ENCODE measurements around the gene DIS3. TPM values are rescaled to one million over a fixed set of nuclear protein-coding genes. Genes with fewer than 3 reads are reported as not detected.

Gene DIS3
- total RNA-seq, 4 donors from 2014 or later = 18.8 to 28.4 (median 22.7) TPM

GRCh38 chr13:72763411-72763810 lies 18.3 kb downstream of the DIS3 start:
- WGBS = 63% methylated on average over 2 of the region's 2 CpGs
- Histone ChIP-seq H3K4me3 (no peak overlapping the region), H3K27ac (no peak overlapping the region), H3K27me3 (no peaks in the 10 kb centered on the region), H3K9me3 (no peaks in the 10 kb centered on the region), H3K36me3 (peaks cover 100% of the 10 kb centered on the region), H3K4me1 (no peaks in the 10 kb centered on the region)
- TF ChIP-seq EP300 (IDR thresholded peaks at IDR 0.05) = no peak
- no peak for TF ChIP-seq POLR2AphosphoS5 (IDR thresholded peaks at IDR 0.05)
- no peak for DNase-seq (ENCODE audit: low spot score in 2 of 2)

- no peak for TF ChIP-seq CTCF (IDR thresholded peaks at IDR 0.05)
- no peaks in the 10 kb centered on the region for H3K4me1 ChIP-seq
- H3K27ac ChIP-seq = no peak overlapping the region
- WGBS = 92% methylated on average over 3 of the region's 3 CpGs
- no peak overlapping the region for H3K4me3 ChIP-seq
- H3K27me3 ChIP-seq = no peaks in the 10 kb centered on the region
- H3K36me3 ChIP-seq = peaks cover 92% of the 10 kb centered on the region
- H3K9me3 ChIP-seq = no peaks in the 10 kb centered on the region
- DNase-seq (ENCODE audit: low spot score in 2 of 2) = no peak
These were observed 21.5 kb downstream of the DIS3 start for GRCh38 chr13:72760189-72760588.

- H3K4me1 ChIP-seq = no peaks in the 10 kb centered on the region
- H3K27me3 ChIP-seq = no peaks in the 10 kb centered on the region
- H3K36me3 ChIP-seq = peaks cover 84% of the 10 kb centered on the region
- DNase-seq (ENCODE audit: low spot score in 2 of 2) = no peak
- TF ChIP-seq EP300 (IDR thresholded peaks at IDR 0.05) (no peak), CTCF (IDR thresholded peaks at IDR 0.05) (no peak), POLR2AphosphoS5 (IDR thresholded peaks at IDR 0.05) (no peak), POLR2A (IDR thresholded peaks at IDR 0.05) (no peak)
- 73% methylated on average over 4 of the region's 4 CpGs for WGBS
- no peaks in the 10 kb centered on the region for H3K9me3 ChIP-seq
- no peak overlapping the region for H3K27ac ChIP-seq
- no peak overlapping the region for H3K4me3 ChIP-seq
These were observed 23.7 kb downstream of the DIS3 start for GRCh38 chr13:72757792-72758535.

GRCh38 chr13:72754111-72754510 lies 27.6 kb downstream of the DIS3 start:
- WGBS = 79% methylated on average over 6 of the region's 6 CpGs
- TF ChIP-seq POLR2A (IDR thresholded peaks at IDR 0.05) (no peak), POLR2AphosphoS5 (IDR thresholded peaks at IDR 0.05) (no peak), CTCF (IDR thresholded peaks at IDR 0.05) (no peak), EP300 (IDR thresholded peaks at IDR 0.05) (no peak)
- Histone ChIP-seq H3K4me1 (no peaks in the 10 kb centered on the region), H3K36me3 (peaks cover 64% of the 10 kb centered on the region), H3K27ac (no peak overlapping the region), H3K9me3 (no peaks in the 10 kb centered on the region), H3K27me3 (no peaks in the 10 kb centered on the region), H3K4me3 (no peak overlapping the region)
- DNase-seq (ENCODE audit: low spot score in 2 of 2) = no peak

- H3K36me3 ChIP-seq = peaks cover 61% of the 10 kb centered on the region
- no peak overlapping the region for H3K27ac ChIP-seq
- H3K27me3 ChIP-seq = no peaks in the 10 kb centered on the region
- no peaks in the 10 kb centered on the region for H3K9me3 ChIP-seq
- no peak for DNase-seq (ENCODE audit: low spot score in 2 of 2)
- TF ChIP-seq POLR2AphosphoS5 (IDR thresholded peaks at IDR 0.05) = no peak
- TF ChIP-seq POLR2A (IDR thresholded peaks at IDR 0.05) = no peak
- no peak for TF ChIP-seq CTCF (IDR thresholded peaks at IDR 0.05)
- no peak for TF ChIP-seq EP300 (IDR thresholded peaks at IDR 0.05)
- H3K4me1 ChIP-seq = no peaks in the 10 kb centered on the region
- H3K4me3 ChIP-seq = no peak overlapping the region
These were observed 30.5 kb downstream of the DIS3 start for GRCh38 chr13:72751220-72751619.

- no peak for DNase-seq (ENCODE audit: low spot score in 2 of 2)
- Histone ChIP-seq H3K4me1 (no peaks in the 10 kb centered on the region), H3K9me3 (no peaks in the 10 kb centered on the region), H3K36me3 (peaks cover 41% of the 10 kb centered on the region), H3K27me3 (no peaks in the 10 kb centered on the region), H3K27ac (no peak overlapping the region), H3K4me3 (no peak overlapping the region)
- no peak for TF ChIP-seq POLR2A (IDR thresholded peaks at IDR 0.05)
- TF ChIP-seq EP300 (IDR thresholded peaks at IDR 0.05) = no peak
- no peak for TF ChIP-seq CTCF (IDR thresholded peaks at IDR 0.05)
- TF ChIP-seq POLR2AphosphoS5 (IDR thresholded peaks at IDR 0.05) = no peak
- WGBS = 83% methylated on average over 1 of the region's 1 CpG
These were observed 36.4 kb downstream of the DIS3 start for GRCh38 chr13:72745260-72745659.
